Mesenchymal stem cell (in vitro differentiated cells and primary cell): ENCODE results near the gene TAF1C. TPM values are rescaled to one million over a fixed set of nuclear protein-coding genes. Genes with fewer than 3 reads are reported as not detected.

ENCODE experiments used
- DNase-seq: peaks from one replicate; pipeline ENCODE4 v3.0.0-alpha.2; 2013
- H2AFZ ChIP-seq: one replicate; pipeline ENCODE4 v1.6.1; 2013; ENCODE audit warnings: low read depth, mild to moderate bottlenecking, control low read depth, inconsistent platforms, low read length, moderate library complexity
- H2AK5ac ChIP-seq: 2 replicates; pipeline ENCODE4 v1.6.1; 2013; ENCODE audit warnings: low read length, moderate library complexity, mild to moderate bottlenecking, inconsistent platforms; ENCODE audit not compliant: severe bottlenecking
- H2BK120ac ChIP-seq: one replicate; pipeline ENCODE4 v1.6.1; 2013; ENCODE audit warnings: low read depth, mild to moderate bottlenecking, inconsistent platforms, low read length, moderate library complexity
- H2BK12ac ChIP-seq, 2 experiments: one replicate each; pipeline ENCODE4 v1.6.1; 2013; ENCODE audit warnings: inconsistent platforms in 2 of 2, low read length in 2 of 2, mild to moderate bottlenecking in 2 of 2, moderate library complexity in 2 of 2, control low read depth in 1 of 2
- H2BK15ac ChIP-seq: one replicate; pipeline ENCODE4 v1.6.1; 2013; ENCODE audit warnings: mild to moderate bottlenecking, low read depth, inconsistent platforms; ENCODE audit not compliant: poor library complexity, severe bottlenecking
- H2BK5ac ChIP-seq: 2 replicates; pipeline ENCODE4 v1.6.1; 2013; ENCODE audit warnings: low read depth, mild to moderate bottlenecking, low read length, control low read depth, inconsistent platforms; ENCODE audit not compliant: poor library complexity, severe bottlenecking
- H3K14ac ChIP-seq, 2 experiments: one replicate each; pipeline ENCODE4 v1.6.1; 2013; ENCODE audit warnings: inconsistent platforms in 2 of 2, low read length in 2 of 2, control low read depth in 1 of 2, mild to moderate bottlenecking in 1 of 2, moderate library complexity in 1 of 2
- H3K18ac ChIP-seq, 2 experiments: one replicate each; pipeline ENCODE4 v1.6.1; 2013; ENCODE audit warnings: inconsistent platforms in 2 of 2, low read length in 2 of 2, control low read depth in 1 of 2, low read depth in 1 of 2, mild to moderate bottlenecking in 1 of 2
- H3K23ac ChIP-seq, 2 experiments: one replicate each; pipeline ENCODE4 v1.6.1; 2013; ENCODE audit warnings: inconsistent platforms in 2 of 2, low read length in 2 of 2, mild to moderate bottlenecking in 2 of 2, moderate library complexity in 2 of 2, control low read depth in 1 of 2
- H3K27ac ChIP-seq: 2 replicates; pipeline ENCODE4 v1.5.1; 2013; ENCODE audit warnings: mild to moderate bottlenecking, moderate library complexity, low read length, control low read depth, inconsistent platforms; ENCODE audit not compliant: poor library complexity, severe bottlenecking
- H3K27me3 ChIP-seq, 2 experiments: 2 replicates each; pipeline versions ENCODE4 v1.6.1 to v1.7.0; 2013; ENCODE audit warnings: low read length in 2 of 2, mild to moderate bottlenecking in 2 of 2, moderate library complexity in 2 of 2, control low read depth in 1 of 2, inconsistent platforms in 1 of 2; ENCODE audit not compliant: control insufficient read depth in 1 of 2, insufficient read depth in 1 of 2
- H3K36me3 ChIP-seq, 2 experiments: 2 replicates each; pipeline versions ENCODE4 v1.6.1 to v1.7.0; 2013; ENCODE audit warnings: low read length in 2 of 2, control low read depth in 1 of 2, inconsistent platforms in 1 of 2, low read depth in 1 of 2, mild to moderate bottlenecking in 1 of 2; ENCODE audit not compliant: insufficient read depth in 2 of 2, control insufficient read depth in 1 of 2
- H3K4ac ChIP-seq, 2 experiments: one replicate each; pipeline ENCODE4 v1.6.1; 2013; ENCODE audit warnings: inconsistent platforms in 2 of 2, low read length in 2 of 2, mild to moderate bottlenecking in 2 of 2, moderate library complexity in 2 of 2, control low read depth in 1 of 2, low read depth in 1 of 2
- H3K4me1 ChIP-seq: 2 replicates; pipeline ENCODE4 v1.6.1; 2013; ENCODE audit warnings: low read depth, low read length, control low read depth; ENCODE audit not compliant: control insufficient read depth, insufficient read depth
- H3K4me2 ChIP-seq: 2 replicates; pipeline ENCODE4 v1.6.1; 2013; ENCODE audit warnings: low read length, mild to moderate bottlenecking, inconsistent platforms; ENCODE audit not compliant: poor library complexity, severe bottlenecking
- H3K4me3 ChIP-seq, 2 experiments: 2 replicates each; pipeline versions ENCODE4 v1.5.1 to v1.7.0; 2013; ENCODE audit warnings: low read length in 2 of 2, mild to moderate bottlenecking in 2 of 2, control low read depth in 1 of 2, low read depth in 1 of 2; ENCODE audit not compliant: insufficient read depth in 1 of 2
- H3K79me1 ChIP-seq: replicated peaks from 2 replicates; pipeline ENCODE4 v1.6.1; 2013; ENCODE audit warnings: mild to moderate bottlenecking, control low read depth, low read length, inconsistent platforms; ENCODE audit not compliant: poor library complexity, severe bottlenecking
- H3K9ac ChIP-seq: 2 replicates; pipeline ENCODE4 v1.7.0; 2013; ENCODE audit warnings: mild to moderate bottlenecking, low read length, moderate library complexity
- H3K9me3 ChIP-seq: 2 replicates; pipeline ENCODE4 v1.7.0; 2013; ENCODE audit warnings: mild to moderate bottlenecking, low read length; ENCODE audit not compliant: control insufficient read depth
- H4K8ac ChIP-seq: one replicate; pipeline ENCODE4 v1.6.1; 2013; ENCODE audit warnings: inconsistent platforms, mild to moderate bottlenecking, low read length, moderate library complexity
- H4K91ac ChIP-seq: one replicate; pipeline ENCODE4 v1.6.1; 2013; ENCODE audit warnings: mild to moderate bottlenecking, low read length, inconsistent platforms
- WGBS: methylation state at CpG from one replicate; pipeline ENCODE4 v1.1.7; 2013; ENCODE audit warnings: mixed read lengths; 5-methylcytosine and 5-hydroxymethylcytosine counted together
- polyA plus RNA-seq, 2 experiments: library from polyadenylated mRNA; stranded (reverse); fragments of 200-250 nt; gene quantifications; one replicate each; pipeline ENCODE4 v1.2.3, GENCODE V29; 2013

TAF1C gene, protein sequence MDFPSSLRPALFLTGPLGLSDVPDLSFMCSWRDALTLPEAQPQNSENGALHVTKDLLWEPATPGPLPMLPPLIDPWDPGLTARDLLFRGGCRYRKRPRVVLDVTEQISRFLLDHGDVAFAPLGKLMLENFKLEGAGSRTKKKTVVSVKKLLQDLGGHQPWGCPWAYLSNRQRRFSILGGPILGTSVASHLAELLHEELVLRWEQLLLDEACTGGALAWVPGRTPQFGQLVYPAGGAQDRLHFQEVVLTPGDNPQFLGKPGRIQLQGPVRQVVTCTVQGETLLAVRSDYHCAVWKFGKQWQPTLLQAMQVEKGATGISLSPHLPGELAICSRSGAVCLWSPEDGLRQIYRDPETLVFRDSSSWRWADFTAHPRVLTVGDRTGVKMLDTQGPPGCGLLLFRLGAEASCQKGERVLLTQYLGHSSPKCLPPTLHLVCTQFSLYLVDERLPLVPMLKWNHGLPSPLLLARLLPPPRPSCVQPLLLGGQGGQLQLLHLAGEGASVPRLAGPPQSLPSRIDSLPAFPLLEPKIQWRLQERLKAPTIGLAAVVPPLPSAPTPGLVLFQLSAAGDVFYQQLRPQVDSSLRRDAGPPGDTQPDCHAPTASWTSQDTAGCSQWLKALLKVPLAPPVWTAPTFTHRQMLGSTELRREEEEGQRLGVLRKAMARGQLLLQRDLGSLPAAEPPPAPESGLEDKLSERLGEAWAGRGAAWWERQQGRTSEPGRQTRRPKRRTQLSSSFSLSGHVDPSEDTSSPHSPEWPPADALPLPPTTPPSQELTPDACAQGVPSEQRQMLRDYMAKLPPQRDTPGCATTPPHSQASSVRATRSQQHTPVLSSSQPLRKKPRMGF
- 24.3 TPM for polyA plus RNA-seq (2013, experiment 1 of 2)
- polyA plus RNA-seq (2013, experiment 2 of 2) = 22.1 TPM

GRCh38 chr16:84186685-84187437, at the start of gene TAF1C:
Gene TAF1C, minus strand, starts transcription at chr16:84187057. Its CDS starts 2,069 bp downstream, at chr16:84184988.
- Histone ChIP-seq H3K36me3 (peaks cover 30 to 37% of the 10 kb centered on the region in 2 experiments), H2AK5ac (no peak within 1 kb of the TSS), H3K9ac (peak within 1 kb of the TSS; percentile 95), H3K9me3 (no peaks in the 10 kb centered on the region), H3K79me1 (peaks cover 37% of the 10 kb centered on the region), H3K14ac (peak within 1 kb of the TSS in 1 of 2 experiments; percentile 99), H3K4me1 (peaks cover 7% of the 10 kb centered on the region), H4K8ac (peak within 1 kb of the TSS; percentile 93), H3K4ac (peak within 1 kb of the TSS; percentile 94 to 95), H2BK12ac (peak within 1 kb of the TSS; percentile 35 to 49), H2BK5ac (peak within 1 kb of the TSS; percentile 79), H3K23ac (peak within 1 kb of the TSS in 1 of 2 experiments; percentile 95), H2BK120ac (no peak within 1 kb of the TSS), H3K18ac (peak within 1 kb of the TSS; percentile 98 to 99), H4K91ac (peak within 1 kb of the TSS; percentile 83), H3K4me2 (peak within 1 kb of the TSS; percentile 89), H3K27me3 (no peaks in the 10 kb centered on the region), H3K4me3 (peak within 1 kb of the TSS; percentile 98 to 99), H3K27ac (no peak within 1 kb of the TSS), H2AFZ (peak within 1 kb of the TSS; percentile 97), H2BK15ac (peak within 1 kb of the TSS; percentile 80)
- peak; percentile 93 for DNase-seq
- WGBS = 3% methylated on average over 55 of the region's 55 CpGs

GRCh38 chr16:84234321-84235241, 47.7 kb upstream of the TAF1C start:
- H3K9ac ChIP-seq = no peak overlapping the region
- 82% methylated on average over 21 of the region's 21 CpGs for WGBS
- H3K18ac ChIP-seq = no peak overlapping the region
- no peak overlapping the region for H2BK5ac ChIP-seq
- H3K23ac ChIP-seq = no peak overlapping the region
- no peak overlapping the region for H2AFZ ChIP-seq
- no peak overlapping the region for H3K4ac ChIP-seq
- H3K4me1 ChIP-seq = no peaks in the 10 kb centered on the region
- DNase-seq = peak; percentile 15
- no peak overlapping the region for H4K8ac ChIP-seq
- no peak overlapping the region for H3K4me2 ChIP-seq
- no peaks in the 10 kb centered on the region for H3K36me3 ChIP-seq
- H3K27me3 ChIP-seq = peaks cover 48 to 81% of the 10 kb centered on the region in 2 experiments
- H3K79me1 ChIP-seq = no peaks in the 10 kb centered on the region
- no peak overlapping the region for H2BK120ac ChIP-seq
- H2BK12ac ChIP-seq = no peak overlapping the region
- H3K9me3 ChIP-seq = no peaks in the 10 kb centered on the region
- H2AK5ac ChIP-seq = no peak overlapping the region
- H3K4me3 ChIP-seq = no peak overlapping the region
- H4K91ac ChIP-seq = no peak overlapping the region
- no peak overlapping the region for H3K27ac ChIP-seq
- no peak overlapping the region for H3K14ac ChIP-seq
- H2BK15ac ChIP-seq = no peak overlapping the region

- H3K4ac ChIP-seq = no peak overlapping the region
- no peak overlapping the region for H2AK5ac ChIP-seq
- no peaks in the 10 kb centered on the region for H3K9me3 ChIP-seq
- no peak overlapping the region for H3K27ac ChIP-seq
- peaks cover 3% of the 10 kb centered on the region for H3K4me1 ChIP-seq
- H4K91ac ChIP-seq = no peak overlapping the region
- no peak overlapping the region for H2BK5ac ChIP-seq
- H3K18ac ChIP-seq = no peak overlapping the region
- no peak overlapping the region for H3K14ac ChIP-seq
- H2BK120ac ChIP-seq = no peak overlapping the region
- no peaks in the 10 kb centered on the region for H3K36me3 ChIP-seq
- H2BK12ac ChIP-seq = no peak overlapping the region
- no peak overlapping the region for H3K9ac ChIP-seq
- no peak overlapping the region for H3K23ac ChIP-seq
- no peak overlapping the region for H2AFZ ChIP-seq
- WGBS = 87% methylated on average over 8 of the region's 9 CpGs
- peaks cover 42 to 76% of the 10 kb centered on the region in 2 experiments for H3K27me3 ChIP-seq
- no peak for DNase-seq
- H3K4me2 ChIP-seq = no peak overlapping the region
- H2BK15ac ChIP-seq = no peak overlapping the region
- H3K79me1 ChIP-seq = no peaks in the 10 kb centered on the region
- H3K4me3 ChIP-seq = no peak overlapping the region
- no peak overlapping the region for H4K8ac ChIP-seq
Measured at GRCh38 chr16:84233748-84234147, 46.9 kb upstream of the TAF1C start.
